ENCODE results near the gene IFITM2. TPM values are rescaled to one million over a fixed set of nuclear protein-coding genes. Genes with fewer than 3 reads are reported as not detected.
A peak's percentile ranks its signal among the peaks of the same experiment; 100 is the strongest.
"Not testable (repeated sequence)": the region's sequence is repeated elsewhere in the genome, so short reads cannot be mapped to it uniquely, and the experiment has no call there.

Gene IFITM2
- total RNA-seq, 4 donors from 2014 or later, result 27.8 to 926 (median 269) TPM

DNA sequence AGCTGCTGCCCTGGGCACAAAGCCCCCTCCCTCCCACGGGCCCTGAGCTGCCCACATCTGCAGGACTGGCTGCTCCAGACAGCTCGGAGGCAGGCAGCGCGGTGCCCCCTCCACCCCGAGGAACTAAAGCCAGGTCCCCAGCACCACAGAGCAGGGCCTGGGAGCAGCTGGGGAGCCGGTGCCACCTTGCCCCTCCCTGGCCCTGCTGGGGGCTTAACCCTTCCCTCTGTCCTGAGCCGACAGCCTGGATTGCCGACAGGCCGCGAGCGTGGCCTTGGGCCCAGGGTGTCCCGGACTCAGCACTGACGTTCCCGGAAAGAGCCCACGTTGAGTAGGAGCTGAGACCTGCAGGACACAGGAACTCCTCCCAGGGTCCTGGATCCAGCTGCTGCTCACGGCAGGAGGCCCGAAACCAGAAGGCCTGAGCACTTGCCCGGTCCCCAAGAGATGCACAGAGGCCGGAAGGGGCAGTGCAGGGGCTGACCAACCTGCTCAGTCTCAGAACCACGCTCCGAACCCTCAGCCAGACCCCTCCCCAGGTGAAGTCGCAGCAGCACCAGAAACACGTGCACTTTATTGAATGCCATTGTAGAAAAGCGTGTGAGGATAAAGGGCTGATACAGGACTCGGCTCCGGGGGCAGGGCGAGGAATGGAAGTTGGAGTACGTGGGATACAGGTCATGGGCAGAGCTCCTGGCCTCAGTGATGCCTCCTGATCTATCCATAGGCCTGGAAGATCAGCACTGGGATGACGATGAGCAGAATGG, 11.7 kb downstream of the IFITM2 start:
- H3K9me3 ChIP-seq; H3K36me3 ChIP-seq; H3K27me3 ChIP-seq; intact Hi-C loops (cut with DNase I; ENCODE audit: low total_unique reads); H3K4me1 ChIP-seq: not testable (repeated sequence)
- H3K27ac ChIP-seq, result peak overlapping the region; percentile 93 to 97
- H3K4me3 ChIP-seq, result peak overlapping the region; percentile 69 to 73
- DNase-seq, result peak; percentile 45 to 48
- TF ChIP-seq, protein P1, sequence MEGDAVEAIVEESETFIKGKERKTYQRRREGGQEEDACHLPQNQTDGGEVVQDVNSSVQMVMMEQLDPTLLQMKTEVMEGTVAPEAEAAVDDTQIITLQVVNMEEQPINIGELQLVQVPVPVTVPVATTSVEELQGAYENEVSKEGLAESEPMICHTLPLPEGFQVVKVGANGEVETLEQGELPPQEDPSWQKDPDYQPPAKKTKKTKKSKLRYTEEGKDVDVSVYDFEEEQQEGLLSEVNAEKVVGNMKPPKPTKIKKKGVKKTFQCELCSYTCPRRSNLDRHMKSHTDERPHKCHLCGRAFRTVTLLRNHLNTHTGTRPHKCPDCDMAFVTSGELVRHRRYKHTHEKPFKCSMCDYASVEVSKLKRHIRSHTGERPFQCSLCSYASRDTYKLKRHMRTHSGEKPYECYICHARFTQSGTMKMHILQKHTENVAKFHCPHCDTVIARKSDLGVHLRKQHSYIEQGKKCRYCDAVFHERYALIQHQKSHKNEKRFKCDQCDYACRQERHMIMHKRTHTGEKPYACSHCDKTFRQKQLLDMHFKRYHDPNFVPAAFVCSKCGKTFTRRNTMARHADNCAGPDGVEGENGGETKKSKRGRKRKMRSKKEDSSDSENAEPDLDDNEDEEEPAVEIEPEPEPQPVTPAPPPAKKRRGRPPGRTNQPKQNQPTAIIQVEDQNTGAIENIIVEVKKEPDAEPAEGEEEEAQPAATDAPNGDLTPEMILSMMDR (IDR thresholded peaks at IDR 0.05), result peak in 1 of 4 experiments; percentile 4

DNA sequence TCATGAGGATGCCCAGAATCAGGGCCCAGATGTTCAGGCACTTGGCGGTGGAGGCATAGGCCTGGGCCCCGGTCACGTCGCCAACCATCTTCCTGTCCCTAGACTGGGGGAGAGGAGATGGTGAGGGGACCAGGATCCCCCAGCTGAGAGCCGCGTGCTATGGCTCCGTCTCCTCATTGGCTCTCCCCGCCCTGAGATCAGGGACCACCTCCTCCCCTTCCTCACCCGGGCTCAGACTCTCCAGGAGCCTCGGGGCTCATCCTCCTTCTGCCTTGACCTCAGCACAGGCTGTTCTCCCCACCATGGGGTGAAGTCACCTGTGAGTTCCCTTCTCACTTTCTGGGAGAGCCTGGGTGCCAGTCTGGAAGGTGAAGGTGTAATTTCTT, 12.3 kb downstream of the IFITM2 start:
- Histone ChIP-seq H3K4me3 (peak overlapping the region; percentile 69 to 73), H3K27ac (peak overlapping the region; percentile 93 to 97)
- H3K9me3 ChIP-seq; H3K4me1 ChIP-seq; H3K36me3 ChIP-seq; H3K27me3 ChIP-seq; intact Hi-C loops (cut with DNase I; ENCODE audit: low total_unique reads): not testable (repeated sequence)
- DNase-seq, result peak in 1 of 2 donors; percentile 37

DNA sequence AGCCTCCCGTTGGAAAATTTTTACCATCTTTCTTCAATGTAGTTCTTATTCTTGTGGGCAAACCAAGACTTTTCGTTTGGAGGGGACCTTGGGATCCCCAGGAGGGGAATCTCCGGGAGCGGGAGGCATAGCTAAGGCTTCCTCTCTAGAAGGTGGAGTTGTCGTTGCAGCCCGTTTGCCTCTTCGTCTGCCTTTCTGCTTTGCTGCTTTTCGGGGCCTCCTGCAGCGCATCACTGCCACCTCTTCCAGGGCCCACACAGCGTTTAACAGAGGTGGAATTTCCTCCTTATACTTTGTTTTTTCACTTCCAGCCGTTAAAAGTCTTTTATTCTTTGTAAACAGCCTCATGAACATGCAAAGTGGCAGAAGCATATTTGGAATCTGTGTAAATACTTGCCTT, 16.5 kb downstream of the IFITM2 start:
- Histone ChIP-seq H3K9me3 (no peaks in the 10 kb centered on the region), H3K4me3 (peak overlapping the region in 1 of 2 donors; percentile 28), H3K27me3 (no peaks in the 10 kb centered on the region), H3K4me1 (peaks cover 5 to 25% of the 10 kb centered on the region in 2 donors), H3K36me3 (no peaks in the 10 kb centered on the region), H3K27ac (peak overlapping the region; percentile 91 to 98)
- peak; percentile 22 to 23 for DNase-seq
- intact Hi-C loops (cut with DNase I; ENCODE audit: low total_unique reads), result no loop called here
- no peak for TF ChIP-seq POLR2A (IDR thresholded peaks at IDR 0.05)
- TF ChIP-seq, protein P1 (IDR thresholded peaks at IDR 0.05), result no peak

DNA sequence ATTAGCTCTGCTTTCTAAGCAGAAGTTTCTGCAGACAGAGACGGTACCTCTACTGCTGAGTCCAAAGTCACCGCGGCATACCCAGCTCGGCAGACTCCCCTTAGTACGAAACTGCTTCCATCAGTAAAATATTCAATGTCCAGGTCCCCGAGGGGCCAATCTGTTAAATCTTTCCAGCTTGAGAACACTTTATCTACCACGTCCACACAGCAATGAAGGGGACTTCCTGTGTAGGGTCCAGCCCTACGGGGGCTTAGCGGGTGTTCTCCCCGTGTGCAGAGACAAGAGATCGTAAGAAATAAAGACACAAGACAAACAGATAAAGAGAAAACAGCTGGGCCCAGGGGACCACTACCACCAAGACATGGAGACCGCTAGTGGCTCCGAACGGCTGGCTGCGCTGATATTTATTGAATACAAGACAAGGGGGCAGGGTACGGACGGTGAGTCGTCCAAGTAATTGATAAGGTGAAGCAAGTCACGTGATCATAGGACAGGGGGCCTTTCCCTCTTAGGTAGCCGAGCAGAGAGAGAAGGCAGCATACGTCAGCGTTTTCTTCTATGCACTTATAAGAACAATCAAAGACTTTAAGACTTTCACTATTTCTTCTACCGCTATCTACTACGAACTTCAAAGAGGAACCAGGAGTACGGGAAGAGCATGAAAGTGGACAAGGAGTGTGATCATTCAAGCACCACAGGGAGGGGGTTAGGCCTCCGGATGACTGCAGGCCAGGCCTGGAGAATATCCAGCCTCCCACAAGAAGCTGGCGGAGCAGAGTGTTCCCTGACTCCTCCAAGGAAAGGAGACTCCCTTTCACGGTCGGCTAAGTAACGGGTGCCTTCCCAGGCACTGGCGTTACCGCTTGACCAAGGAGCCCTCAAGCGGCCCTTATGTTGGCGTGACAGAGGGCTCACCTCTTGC, 17.2 kb downstream of the IFITM2 start:
- H3K27me3 ChIP-seq; H3K9me3 ChIP-seq; H3K36me3 ChIP-seq; intact Hi-C loops (cut with DNase I; ENCODE audit: low total_unique reads): not testable (repeated sequence)
- peak; percentile 88 to 89 for DNase-seq
- peaks cover 5 to 25% of the 10 kb centered on the region in 2 donors for H3K4me1 ChIP-seq
- H3K4me3 ChIP-seq, result peak overlapping the region in 1 of 2 donors; percentile 28
- H3K27ac ChIP-seq, result peak overlapping the region; percentile 91 to 98

DNA sequence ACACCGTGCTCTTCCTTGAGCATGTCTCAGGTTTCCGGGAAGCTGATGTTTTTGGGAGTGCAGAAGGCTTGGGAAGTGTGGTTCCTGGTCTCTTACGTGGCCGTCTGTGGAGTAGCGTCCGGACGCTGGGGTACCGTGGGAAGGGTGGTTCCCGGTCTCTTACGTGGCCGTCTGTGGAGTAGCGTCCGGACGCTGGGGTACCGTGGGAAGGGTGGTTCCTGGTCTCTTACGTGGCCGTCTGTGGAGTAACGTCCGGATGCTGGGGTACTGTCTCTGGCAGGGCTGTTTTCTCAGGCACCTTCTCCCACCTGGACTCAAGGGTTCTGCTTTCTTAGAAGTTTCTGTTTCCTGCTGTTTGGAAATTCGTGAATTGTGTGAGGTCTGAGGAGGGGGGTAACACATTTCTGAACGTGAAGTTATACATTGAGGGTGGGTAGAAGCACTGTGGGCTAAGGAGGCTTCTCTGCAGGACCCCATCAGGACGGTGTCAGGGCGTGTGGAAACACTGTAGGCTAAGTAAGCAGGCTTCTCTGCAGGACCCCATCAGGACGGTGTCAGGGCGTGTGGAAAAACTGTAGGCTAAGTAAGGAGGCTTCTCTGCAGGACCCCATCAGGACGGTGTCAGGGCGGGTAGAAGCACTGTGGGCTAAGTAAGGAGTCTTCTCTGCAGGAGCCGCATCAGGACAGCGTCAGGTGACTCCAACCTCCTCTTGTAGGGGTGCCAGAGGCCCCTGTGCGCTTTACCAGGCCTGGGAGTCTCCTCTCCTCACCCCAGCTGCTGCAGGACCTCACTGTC, 18.4 kb downstream of the IFITM2 start:
- intact Hi-C loops (cut with DNase I; ENCODE audit: low total_unique reads), result no loop called here
- no peak for TF ChIP-seq POLR2A (IDR thresholded peaks at IDR 0.05)
- TF ChIP-seq, protein P1 (IDR thresholded peaks at IDR 0.05), result no peak
- Histone ChIP-seq H3K4me3 (no peak overlapping the region), H3K4me1 (peaks cover 5 to 25% of the 10 kb centered on the region in 2 donors), H3K27me3 (no peaks in the 10 kb centered on the region), H3K9me3 (no peaks in the 10 kb centered on the region), H3K36me3 (no peaks in the 10 kb centered on the region), H3K27ac (peak overlapping the region; percentile 91 to 98)
- DNase-seq, result peak; percentile 17 to 43

Data from uterus (tissue), 4 donors.